ENCODE data around the gene SLC38A4. TPM values are rescaled to one million over a fixed set of nuclear protein-coding genes. Genes with fewer than 3 reads are reported as not detected.

SLC38A4 gene
- total and polyA plus RNA-seq, 9 of the 15 experiments (the other 6 are each of a cell fraction or from before 2014, with no cell fraction given), result 0.16 TPM; not detected in 8

DNA sequence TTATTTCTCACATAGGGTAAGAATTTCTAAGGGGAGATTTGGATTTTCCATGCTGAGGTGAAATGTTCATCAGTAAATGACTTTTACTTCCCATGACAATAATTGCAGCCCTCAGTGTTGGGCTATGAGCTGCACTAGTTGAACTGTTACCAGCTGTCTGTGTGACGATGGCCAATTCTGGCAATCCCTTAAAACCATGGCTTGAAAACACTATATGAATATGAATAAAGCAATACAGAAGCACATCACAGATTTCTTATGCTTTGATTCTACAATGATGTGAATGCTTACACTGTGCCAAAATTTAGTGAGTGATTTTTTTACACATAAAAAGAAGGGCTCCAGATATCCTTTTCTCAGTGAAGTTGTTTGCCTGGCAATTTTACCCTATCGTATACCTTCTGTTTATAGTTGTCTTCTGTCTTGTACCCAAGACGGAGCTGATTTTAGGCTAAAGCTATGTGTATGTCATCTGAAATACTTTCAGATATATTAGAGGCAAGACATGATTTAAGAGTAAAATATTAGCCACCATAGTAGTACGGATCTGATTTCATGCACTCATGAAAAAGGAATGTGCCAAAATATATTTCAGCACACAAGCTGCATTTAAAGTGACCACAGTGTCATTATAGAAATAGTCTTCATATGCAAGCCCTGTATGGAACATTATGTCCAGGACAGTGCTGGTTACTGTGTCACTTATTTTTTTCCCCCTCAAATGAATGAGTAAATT is 52.0 kb downstream of the SLC38A4 start:
- CTCF ChIA-PET (ENCODE audit: low intra/inter-chr PET ratio), result no interaction called here
- 0% methylated on average over 4 of the region's 4 CpGs for WGBS (ENCODE audit: insufficient coverage, low coverage, missing lambda C conversion rate)
- Histone ChIP-seq H3K4me3 (no peak overlapping the region), H4K20me1 (replicated peaks; ENCODE audit: control insufficient read depth, insufficient read depth, low read length) (no peaks in the 10 kb centered on the region), H3K79me2 (ENCODE audit: control insufficient read depth, insufficient read depth, low read length) (no peaks in the 10 kb centered on the region), H3K9me1 (ENCODE audit: control insufficient read depth, insufficient read depth, low read length) (no peaks in the 10 kb centered on the region), H3K36me3 (ENCODE audit: control insufficient read depth, insufficient read depth, low read length) (no peaks in the 10 kb centered on the region), H3K9me3 (replicated peaks; ENCODE audit: control insufficient read depth, insufficient read depth, low read depth, low read length) (no peaks in the 10 kb centered on the region), H3K9ac (ENCODE audit: insufficient read depth in 1 of 2, low read depth in 2 of 2, low read length in 2 of 2) (no peak overlapping the region), H3K27me3 (ENCODE audit: control insufficient read depth in 2 of 2, insufficient read depth in 2 of 2, low read length in 2 of 2) (no peaks in the 10 kb centered on the region), H2AFZ (ENCODE audit: low read depth, low read length) (no peak overlapping the region), H3K4me2 (ENCODE audit: insufficient read depth, low read length) (no peak overlapping the region), H3K27ac (ENCODE audit: extremely low read depth, low read depth, low read length) (no peak overlapping the region), H3K4me1 (replicated peaks in 1 of 2; ENCODE audit: control insufficient read depth in 2 of 2, insufficient read depth in 2 of 2, low read length in 2 of 2) (no peaks in the 10 kb centered on the region)
- FAIRE-seq, result no peak
- in situ Hi-C loops (cut with MboI), result no loop called here
- BruUV-seq (replicated peaks), result no TSS peak
- intact Hi-C loops (cut with micrococcal nuclease), result no loop called here
- no peak for DNase-seq (ENCODE audit: extremely low read depth in 1 of 4, low spot score in 3 of 4)
- ATAC-seq, result no peak
- no peak for TF ChIP-seq HNRNPH1 (optimal IDR thresholded peaks at IDR 0.05; ENCODE audit: low read depth, low read length)
- no peak for TF ChIP-seq NEUROD1 (IDR thresholded peaks at IDR 0.05; ENCODE audit: borderline replicate concordance, low read depth, low read length, partially characterized antibody)
- TF ChIP-seq MTA1 (IDR thresholded peaks at IDR 0.05; ENCODE audit: borderline replicate concordance), result no peak
- no peak for TF ChIP-seq ZFX (CRISPR knock-in tag; IDR thresholded peaks at IDR 0.05)
- TF ChIP-seq NFXL1 (CRISPR knock-in tag; IDR thresholded peaks at IDR 0.05), result no peak
- TF ChIP-seq, protein P1, sequence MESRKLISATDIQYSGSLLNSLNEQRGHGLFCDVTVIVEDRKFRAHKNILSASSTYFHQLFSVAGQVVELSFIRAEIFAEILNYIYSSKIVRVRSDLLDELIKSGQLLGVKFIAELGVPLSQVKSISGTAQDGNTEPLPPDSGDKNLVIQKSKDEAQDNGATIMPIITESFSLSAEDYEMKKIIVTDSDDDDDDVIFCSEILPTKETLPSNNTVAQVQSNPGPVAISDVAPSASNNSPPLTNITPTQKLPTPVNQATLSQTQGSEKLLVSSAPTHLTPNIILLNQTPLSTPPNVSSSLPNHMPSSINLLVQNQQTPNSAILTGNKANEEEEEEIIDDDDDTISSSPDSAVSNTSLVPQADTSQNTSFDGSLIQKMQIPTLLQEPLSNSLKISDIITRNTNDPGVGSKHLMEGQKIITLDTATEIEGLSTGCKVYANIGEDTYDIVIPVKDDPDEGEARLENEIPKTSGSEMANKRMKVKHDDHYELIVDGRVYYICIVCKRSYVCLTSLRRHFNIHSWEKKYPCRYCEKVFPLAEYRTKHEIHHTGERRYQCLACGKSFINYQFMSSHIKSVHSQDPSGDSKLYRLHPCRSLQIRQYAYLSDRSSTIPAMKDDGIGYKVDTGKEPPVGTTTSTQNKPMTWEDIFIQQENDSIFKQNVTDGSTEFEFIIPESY (CRISPR knock-in tag; IDR thresholded peaks at IDR 0.05), result no peak
- no peak for TF ChIP-seq ZNF384 (IDR thresholded peaks at IDR 0.05; ENCODE audit: low read depth, low read length)
- TF ChIP-seq RNF219 (CRISPR knock-in tag; IDR thresholded peaks at IDR 0.05), result no peak
- no peak for TF ChIP-seq XRCC3 (IDR thresholded peaks at IDR 0.05)
- POLR2A ChIA-PET, result no interaction called here
